ENCODE results near the gene FLVCR2. TPM values are rescaled to one million over a fixed set of nuclear protein-coding genes. Genes with fewer than 3 reads are reported as not detected.

Gene FLVCR2, protein sequence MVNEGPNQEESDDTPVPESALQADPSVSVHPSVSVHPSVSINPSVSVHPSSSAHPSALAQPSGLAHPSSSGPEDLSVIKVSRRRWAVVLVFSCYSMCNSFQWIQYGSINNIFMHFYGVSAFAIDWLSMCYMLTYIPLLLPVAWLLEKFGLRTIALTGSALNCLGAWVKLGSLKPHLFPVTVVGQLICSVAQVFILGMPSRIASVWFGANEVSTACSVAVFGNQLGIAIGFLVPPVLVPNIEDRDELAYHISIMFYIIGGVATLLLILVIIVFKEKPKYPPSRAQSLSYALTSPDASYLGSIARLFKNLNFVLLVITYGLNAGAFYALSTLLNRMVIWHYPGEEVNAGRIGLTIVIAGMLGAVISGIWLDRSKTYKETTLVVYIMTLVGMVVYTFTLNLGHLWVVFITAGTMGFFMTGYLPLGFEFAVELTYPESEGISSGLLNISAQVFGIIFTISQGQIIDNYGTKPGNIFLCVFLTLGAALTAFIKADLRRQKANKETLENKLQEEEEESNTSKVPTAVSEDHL
- total RNA-seq (10 to 100 TPM; 20.2 to 30.9 TPM), polyA plus RNA-seq (ENCODE audit: insufficient read length in 6 of 6) (10 to 100 TPM in 1 of 6 donors, 1 to 10 TPM in 5; 4.3 to 11.2 (median 7.4) TPM)
- long read RNA-seq, donor 1 = 0 reads
- long read RNA-seq, donor 2 = 0 reads
- long read RNA-seq, donor 3 = 0 reads
- long read RNA-seq, donor 4, partial matches to known transcripts = 1 of 4 reads
- long read RNA-seq, donor 4, other reads (novel, unspliced or antisense) = 2 of 4 reads
- long read RNA-seq, donor 5 = 0 reads
- long read RNA-seq, donor 6 = 0 reads
- long read RNA-seq, donor 7 = 0 reads
- long read RNA-seq, donor 8, partial matches to known transcripts = 0 of 2 reads
- long read RNA-seq, donor 8, other reads (novel, unspliced or antisense) = 0 of 2 reads
- long read RNA-seq, donor 9 = 0 reads
- long read RNA-seq, donor 10, partial matches to known transcripts = 1 of 2 reads
- long read RNA-seq, donor 10, other reads (novel, unspliced or antisense) = 0 of 2 reads
- long read RNA-seq, donor 11 = 0 reads
- long read RNA-seq, donor 12, partial matches to known transcripts = 8 of 8 reads
- long read RNA-seq, donor 12, other reads (novel, unspliced or antisense) = 0 of 8 reads

- peak within 1 kb of the TSS; percentile 49 to 72 for H3K4me3 ChIP-seq
- no peaks in the 10 kb centered on the region for H3K36me3 ChIP-seq
- no peaks in the 10 kb centered on the region for H3K9me3 ChIP-seq
- ATAC-seq (peak; percentile 89), DNase-seq (peak; percentile 63 to 97 (median 86))
- peak within 1 kb of the TSS; percentile 83 to 88 for H3K27ac ChIP-seq
- H3K27me3 ChIP-seq = no peaks in the 10 kb centered on the region
- no peak for TF ChIP-seq CTCF (IDR thresholded peaks at IDR 0.05)
- H3K4me1 ChIP-seq = peaks cover 4 to 27% of the 10 kb centered on the region in 2 donors
- intact Hi-C loops (cut with DNase I) = no loop called here
Observed at GRCh38 chr14:75578102-75578785, at the start of gene FLVCR2. FLVCR2 (plus strand) TSS chr14:75578620; CDS start chr14:75578973, 353 bp downstream.

GRCh38 chr14:75531256-75531655 is 47.2 kb upstream of the FLVCR2 start:
- ATAC-seq = no peak
- H3K27me3 ChIP-seq = no peaks in the 10 kb centered on the region
- intact Hi-C loops (cut with DNase I) = no loop called here

DNA sequence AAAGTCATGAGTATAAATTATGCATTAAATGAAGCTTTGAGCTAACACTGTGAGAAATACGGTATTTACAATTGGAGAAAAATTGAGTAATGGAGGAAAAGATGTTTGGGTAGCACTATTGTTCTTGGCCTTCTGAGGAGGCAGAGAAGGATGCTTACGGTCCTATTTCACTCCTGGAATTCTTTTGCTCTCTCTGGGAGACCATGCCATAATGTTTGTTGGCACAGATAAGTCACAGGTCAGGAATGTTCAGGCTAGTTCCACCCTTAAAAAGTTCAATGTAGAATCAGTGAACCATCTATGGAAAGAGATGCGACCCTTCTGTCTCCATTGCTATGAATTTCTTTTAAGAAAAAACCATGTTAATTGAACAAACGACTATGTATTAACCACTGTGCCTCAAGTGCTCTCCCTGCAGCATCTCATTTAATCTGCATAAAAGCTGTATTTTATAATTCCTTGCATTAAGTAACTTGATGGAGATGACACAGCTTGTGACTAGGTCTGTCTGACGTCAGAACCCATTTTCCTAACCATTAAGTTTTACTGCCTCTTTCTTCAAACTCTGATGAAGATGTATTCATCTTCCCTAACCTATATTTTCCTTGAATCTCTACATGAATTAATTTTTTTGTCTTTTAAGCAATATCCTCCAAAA is 46.6 kb upstream of the FLVCR2 start:
- no peak for ATAC-seq
- TF ChIP-seq CTCF (IDR thresholded peaks at IDR 0.05) = no peak
- Histone ChIP-seq H3K4me1 (peaks cover 0 to 35% of the 10 kb centered on the region in 2 donors), H3K4me3 (no peak overlapping the region), H3K9me3 (no peaks in the 10 kb centered on the region), H3K27me3 (no peaks in the 10 kb centered on the region), H3K36me3 (peaks cover 0 to 17% of the 10 kb centered on the region in 2 donors), H3K27ac (no peak overlapping the region)
- no peak for DNase-seq
- intact Hi-C loops (cut with DNase I) = no loop called here

More at GRCh38 chr14:75531256-75531655, 47.2 kb upstream of the FLVCR2 start:
- Histone ChIP-seq H3K27ac (no peak overlapping the region), H3K36me3 (peaks cover 0 to 17% of the 10 kb centered on the region in 2 donors), H3K4me3 (no peak overlapping the region), H3K4me1 (peaks cover 0 to 31% of the 10 kb centered on the region in 2 donors), H3K9me3 (no peaks in the 10 kb centered on the region)
- no peak for TF ChIP-seq CTCF (IDR thresholded peaks at IDR 0.05)
- DNase-seq = no peak

- peak; percentile 60 for ATAC-seq
- Histone ChIP-seq H3K36me3 (peaks cover 0 to 8% of the 10 kb centered on the region in 2 donors), H3K4me1 (peaks cover 0 to 47% of the 10 kb centered on the region in 2 donors), H3K4me3 (no peak overlapping the region), H3K27me3 (no peaks in the 10 kb centered on the region), H3K27ac (peak overlapping the region in 1 of 2 donors; percentile 25), H3K9me3 (no peaks in the 10 kb centered on the region)
- TF ChIP-seq CTCF (IDR thresholded peaks at IDR 0.05) = no peak
- no peak for DNase-seq
- intact Hi-C loops (cut with DNase I) = no loop called here
Observed at GRCh38 chr14:75533791-75534555, 44.4 kb upstream of the FLVCR2 start.

Data from left lung (tissue), 14 donors.